Epithelial cell of umbilical artery (primary cell): Measurements from ENCODE around the gene DNAJC11. TPM values are rescaled to one million over a fixed set of nuclear protein-coding genes. Genes with fewer than 3 reads are reported as not detected.

Source experiments
- total RNA-seq: library from RNA; depleted of rRNA; stranded (reverse); fragments of >200 nt; gene quantifications from 2 replicates; pipeline ENCODE4 v1.2.3, GENCODE V29; 2014

Gene DNAJC11, protein sequence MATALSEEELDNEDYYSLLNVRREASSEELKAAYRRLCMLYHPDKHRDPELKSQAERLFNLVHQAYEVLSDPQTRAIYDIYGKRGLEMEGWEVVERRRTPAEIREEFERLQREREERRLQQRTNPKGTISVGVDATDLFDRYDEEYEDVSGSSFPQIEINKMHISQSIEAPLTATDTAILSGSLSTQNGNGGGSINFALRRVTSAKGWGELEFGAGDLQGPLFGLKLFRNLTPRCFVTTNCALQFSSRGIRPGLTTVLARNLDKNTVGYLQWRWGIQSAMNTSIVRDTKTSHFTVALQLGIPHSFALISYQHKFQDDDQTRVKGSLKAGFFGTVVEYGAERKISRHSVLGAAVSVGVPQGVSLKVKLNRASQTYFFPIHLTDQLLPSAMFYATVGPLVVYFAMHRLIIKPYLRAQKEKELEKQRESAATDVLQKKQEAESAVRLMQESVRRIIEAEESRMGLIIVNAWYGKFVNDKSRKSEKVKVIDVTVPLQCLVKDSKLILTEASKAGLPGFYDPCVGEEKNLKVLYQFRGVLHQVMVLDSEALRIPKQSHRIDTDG
- total RNA-seq, result 27.9 and 69.3 TPM in 2 replicates

DNA sequence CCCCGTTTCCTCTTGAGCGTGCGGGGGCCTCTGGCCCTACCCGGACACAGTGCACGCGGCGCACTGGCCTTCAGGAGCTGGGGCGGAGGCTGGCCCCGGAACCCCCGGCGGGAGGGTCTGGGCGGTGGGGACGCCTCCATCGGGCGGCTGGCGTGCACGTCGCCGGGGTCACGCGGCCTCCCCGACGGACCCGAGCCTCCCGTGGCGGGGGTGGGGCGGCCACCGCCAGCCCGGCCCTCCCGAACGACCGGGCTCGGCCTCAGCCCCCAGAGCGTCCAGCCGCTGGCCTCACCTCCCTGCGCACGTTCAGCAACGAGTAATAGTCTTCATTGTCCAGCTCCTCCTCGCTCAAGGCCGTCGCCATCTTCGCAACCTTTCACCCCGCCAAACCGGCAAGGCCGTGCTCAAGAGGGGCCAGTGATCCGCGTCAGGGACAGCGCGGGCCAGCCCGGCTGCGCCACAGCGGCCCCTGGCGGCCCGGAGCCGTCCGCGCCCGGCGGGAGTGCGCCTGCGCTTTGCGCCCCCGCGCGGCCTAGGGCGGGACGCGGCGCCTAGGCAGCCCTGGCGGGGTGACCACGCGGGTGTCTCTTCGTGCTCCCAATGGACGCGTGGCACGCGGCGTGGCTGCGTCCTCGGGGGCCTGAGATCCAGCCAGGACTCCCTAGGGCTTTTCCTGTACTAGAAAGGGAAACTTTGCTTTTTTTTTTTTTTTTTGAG lies at the start of gene DNAJC11:
Gene DNAJC11 (minus strand): TSS at position 380 of the 717 bp plus-strand sequence. CDS start 16 bp downstream, at position 364.

DNA sequence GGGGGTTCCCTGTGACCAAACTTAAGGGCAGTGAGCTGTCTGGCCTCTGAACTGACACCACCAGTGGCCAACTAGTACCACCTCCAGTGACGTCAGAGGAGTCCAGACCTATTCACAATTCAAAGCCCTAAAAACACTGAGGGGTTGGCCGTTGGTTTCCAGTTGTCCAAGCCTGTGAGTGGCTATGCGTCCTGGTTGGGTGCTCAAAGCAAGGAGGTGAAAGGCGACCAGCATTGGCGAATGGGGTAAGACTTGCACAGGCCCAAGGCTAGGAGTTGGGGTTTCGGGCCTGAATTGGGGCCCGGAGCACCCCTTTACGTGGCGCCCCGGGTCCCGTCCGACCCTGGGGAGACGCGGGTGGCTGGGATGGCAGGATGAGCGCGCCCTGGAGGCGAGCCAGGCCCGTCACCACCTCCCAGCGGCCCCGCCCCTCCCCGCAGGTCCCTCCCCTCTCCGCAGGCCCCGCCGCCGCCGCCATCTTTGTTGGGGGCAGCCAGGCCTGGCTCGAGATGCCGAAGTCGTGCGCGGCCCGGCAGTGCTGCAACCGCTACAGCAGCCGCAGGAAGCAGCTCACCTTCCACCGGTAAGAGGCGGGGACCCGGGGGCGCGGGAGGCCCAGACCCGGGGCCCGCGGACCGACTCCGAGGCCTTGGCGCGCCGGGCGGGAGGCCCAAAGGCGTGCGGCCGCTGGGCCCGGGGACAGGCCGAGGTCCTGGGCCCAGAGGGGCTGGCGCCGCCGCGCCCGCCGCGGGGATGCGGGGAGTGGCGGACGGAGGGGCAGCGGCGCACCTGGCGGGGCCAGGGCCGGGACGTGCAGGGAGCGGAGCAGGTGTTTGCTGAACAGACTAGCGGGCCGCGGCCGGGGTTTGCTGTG lies 76.7 kb downstream of the DNAJC11 start, which contains the start of gene THAP3:
Gene THAP3 (plus strand): TSS at position 159 of the 874 bp plus-strand sequence. CDS start 351 bp downstream, at position 510.

DNA sequence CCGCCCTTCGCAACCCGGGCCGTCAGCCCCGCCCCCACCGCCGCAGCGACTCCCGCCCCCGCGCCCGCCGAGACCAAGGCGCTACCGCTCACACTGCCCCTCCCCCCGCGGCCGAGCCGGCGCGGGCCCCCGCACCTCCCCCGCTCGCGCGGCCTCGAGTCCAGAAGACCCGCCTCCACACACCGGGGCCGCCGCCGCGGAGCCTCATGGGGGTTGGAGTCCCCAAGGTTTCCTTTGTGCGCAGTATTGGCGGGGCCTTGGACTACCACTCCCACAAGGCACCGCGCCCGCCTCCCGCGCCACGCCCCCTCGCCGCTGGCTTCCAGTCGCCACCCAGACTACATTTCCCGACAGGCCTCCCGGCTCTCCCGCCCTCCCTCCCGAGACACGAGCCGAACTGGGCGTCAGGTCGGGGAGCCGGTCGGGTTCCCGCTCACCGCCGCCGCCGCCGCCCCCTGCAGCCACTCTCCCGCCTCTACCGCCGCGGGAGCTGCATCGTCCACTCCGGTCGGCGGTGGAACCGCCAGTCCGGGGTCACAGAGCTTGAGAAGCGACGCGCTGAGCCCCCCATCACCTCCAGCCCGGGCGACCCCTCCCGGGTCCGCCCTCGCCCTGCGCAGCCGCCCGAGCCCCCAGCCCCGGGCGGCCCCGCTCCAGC lies 88.1 kb downstream of the DNAJC11 start, which contains the start of gene PHF13:
Gene PHF13 (plus strand): TSS at position 371 of the 658 bp plus-strand sequence. CDS start 336 bp downstream, outside the sequence.

DNA sequence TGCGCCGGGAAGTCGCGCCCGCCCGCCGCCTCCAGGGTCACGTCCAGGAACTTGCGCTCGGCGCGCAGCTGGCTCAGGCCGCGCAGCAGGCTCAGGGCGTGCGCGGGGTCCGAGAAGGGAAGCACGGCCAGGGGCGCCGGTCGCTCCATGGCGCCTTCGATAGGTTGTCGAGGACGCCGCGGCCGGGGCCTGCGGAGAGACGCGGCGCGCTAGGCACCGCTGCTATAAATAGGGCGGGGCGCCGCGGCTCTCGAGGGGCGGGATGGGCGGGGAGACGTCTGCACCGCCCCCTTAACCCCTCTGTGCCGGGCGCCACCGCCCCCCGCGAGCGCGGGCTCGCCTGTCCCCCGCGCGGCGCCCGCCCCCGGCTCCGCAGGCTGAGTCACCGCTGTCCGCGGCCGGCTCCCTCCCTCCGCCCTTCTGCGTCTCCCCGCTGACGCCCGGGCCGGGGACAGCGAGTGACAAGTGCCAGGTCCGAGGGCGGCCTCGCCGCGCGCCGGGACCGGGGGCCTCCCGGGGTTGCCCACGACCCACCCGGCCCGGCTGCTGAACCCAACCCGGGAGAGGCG lies 98.9 kb downstream of the DNAJC11 start, which contains the start of gene KLHL21:
Gene KLHL21 (minus strand): TSS at position 201 of the 569 bp plus-strand sequence. CDS start 52 bp downstream, at position 149.

Other genes with a start within 250 kb of the DNAJC11 start
- gene TNFRSF25, start 235.6 kb downstream of the DNAJC11 start, total RNA-seq, result 9.7 and 11.4 TPM in 2 replicates
- 26.4 and 36.4 TPM in 2 replicates for gene PLEKHG5, start 210.1 kb downstream of the DNAJC11 start, total RNA-seq
- 16.2 and 25.1 TPM in 2 replicates for gene NOL9, start 147.3 kb downstream of the DNAJC11 start, total RNA-seq
- not detected in 2 replicates for gene TAS1R1, start 146.5 kb downstream of the DNAJC11 start, total RNA-seq
- gene ZBTB48, start 121.8 kb downstream of the DNAJC11 start, total RNA-seq, result 13.3 and 18.2 TPM in 2 replicates
- gene KLHL21, start 98.9 kb downstream of the DNAJC11 start, total RNA-seq, result 16.9 and 19.8 TPM in 2 replicates
- 7.8 and 9.6 TPM in 2 replicates for gene PHF13, start 88.1 kb downstream of the DNAJC11 start, total RNA-seq
- 15.3 and 24.5 TPM in 2 replicates for gene THAP3, start 76.9 kb downstream of the DNAJC11 start, total RNA-seq
- gene CAMTA1, start 83.6 kb upstream of the DNAJC11 start, total RNA-seq, result 99.1 and 118 TPM in 2 replicates